Thyroid gland (tissue), 4 donors: ENCODE results near the gene FAM3A.

ENCODE experiments used
- CTCF ChIP-seq, 6 experiments: fragments of 200-600 bp in 3 of 6; fragments of 450-650 bp in 3 of 6; sonication (generic) in 3 of 6; IDR thresholded peaks; one replicate each; pipeline ENCODE4 v1.5.1; 2016 to 2019; ENCODE audit warnings: antibody characterized with exemption in 6 of 6, mild to moderate bottlenecking in 2 of 6, inconsistent platforms in 1 of 6, moderate library complexity in 1 of 6
- POLR2A ChIP-seq, 2 donors: fragments of 450-650 bp; IDR thresholded peaks; one replicate each; pipeline ENCODE4 v1.6.1; 2017; ENCODE audit warnings: antibody characterized with exemption in 2 of 2, mild to moderate bottlenecking in 2 of 2, moderate library complexity in 1 of 2

GRCh38 chrX:154506483-154507332 is 9.3 kb downstream of the FAM3A start:
- no peak for TF ChIP-seq POLR2A (IDR thresholded peaks at IDR 0.05)
- no peak for TF ChIP-seq CTCF (IDR thresholded peaks at IDR 0.05)
